ENCODE results near the gene GALNT13.

The GALNT13 gene

GRCh38 chr2:153972412-153972811, 100.7 kb downstream of the GALNT13 start:
- no peak for DNase-seq (ENCODE audit: low read depth)
- no peak overlapping the region for H3K4me3 ChIP-seq (ENCODE audit: low read length)
- no peak for TF ChIP-seq CTCF (conservative IDR thresholded peaks at IDR 0.05; ENCODE audit: low read length)

- no peak overlapping the region for H3K4me3 ChIP-seq (ENCODE audit: low read length)
- no peak for DNase-seq (ENCODE audit: low read depth)
- TF ChIP-seq CTCF (conservative IDR thresholded peaks at IDR 0.05; ENCODE audit: low read length): no peak
These were observed 114.9 kb downstream of the GALNT13 start for GRCh38 chr2:153986488-153987229.

- DNase-seq (ENCODE audit: low read depth): no peak
- no peak overlapping the region for H3K4me3 ChIP-seq (ENCODE audit: low read length)
- no peak for TF ChIP-seq CTCF (conservative IDR thresholded peaks at IDR 0.05; ENCODE audit: low read length)
These were observed 119.0 kb downstream of the GALNT13 start for GRCh38 chr2:153990771-153991170.

- H3K4me3 ChIP-seq (ENCODE audit: low read length): no peak overlapping the region
- no peak for DNase-seq (ENCODE audit: low read depth)
- TF ChIP-seq CTCF (conservative IDR thresholded peaks at IDR 0.05; ENCODE audit: low read length): no peak
These were observed 141.8 kb downstream of the GALNT13 start for GRCh38 chr2:154013514-154013913.

GRCh38 chr2:154015233-154015632, 143.5 kb downstream of the GALNT13 start:
- no peak for DNase-seq (ENCODE audit: low read depth)
- TF ChIP-seq CTCF (conservative IDR thresholded peaks at IDR 0.05; ENCODE audit: low read length): no peak
- H3K4me3 ChIP-seq (ENCODE audit: low read length): no peak overlapping the region

GRCh38 chr2:154029504-154029903, 157.8 kb downstream of the GALNT13 start:
- no peak for DNase-seq (ENCODE audit: low read depth)

More at GRCh38 chr2:154029504-154029903, 157.8 kb downstream of the GALNT13 start:
- no peak for TF ChIP-seq CTCF (conservative IDR thresholded peaks at IDR 0.05; ENCODE audit: low read length)
- H3K4me3 ChIP-seq (ENCODE audit: low read length): no peak overlapping the region

Measured in AG10803 (cell line).